ENCODE measurements around the gene TGFB1I1. TPM values are rescaled to one million over a fixed set of nuclear protein-coding genes. Genes with fewer than 3 reads are reported as not detected.

The TGFB1I1 gene
- 3.0 and 3.1 TPM in 2 replicates for total RNA-seq (2014; rRNA removed; shearing (Covaris generic))

- Histone ChIP-seq H3K4me3 (ENCODE audit: insufficient read depth, low read depth, low read length) (peak within 1 kb of the TSS; percentile 68), H3K27me3 (ENCODE audit: control insufficient read depth, insufficient read depth, low read length) (peaks cover 40% of the 10 kb centered on the region), H3K36me3 (replicated peaks; ENCODE audit: control insufficient read depth, insufficient read depth, low read length) (no peaks in the 10 kb centered on the region)
- peak; percentile 90 for DNase-seq
Measured at GRCh38 chr16:31471875-31472708, at the start of gene TGFB1I1. Gene TGFB1I1 (plus strand): TSS chr16:31472152. CDS start chr16:31472189, 37 bp downstream.

GRCh38 chr16:31423241-31423640 is 48.7 kb upstream of the TGFB1I1 start:
- Histone ChIP-seq H3K27me3 (ENCODE audit: control insufficient read depth, insufficient read depth, low read length) (peaks cover 9% of the 10 kb centered on the region), H3K4me3 (ENCODE audit: insufficient read depth, low read depth, low read length) (no peak overlapping the region)

GRCh38 chr16:31423801-31424200 is 48.2 kb upstream of the TGFB1I1 start:
- Histone ChIP-seq H3K27me3 (ENCODE audit: control insufficient read depth, insufficient read depth, low read length) (peaks cover 9% of the 10 kb centered on the region), H3K4me3 (ENCODE audit: insufficient read depth, low read depth, low read length) (no peak overlapping the region)

More at GRCh38 chr16:31423241-31423640, 48.7 kb upstream of the TGFB1I1 start:
- H3K36me3 ChIP-seq (replicated peaks; ENCODE audit: control insufficient read depth, insufficient read depth, low read length), result no peaks in the 10 kb centered on the region
- DNase-seq, result no peak

GRCh38 chr16:31427441-31428278 is 44.3 kb upstream of the TGFB1I1 start:
- Histone ChIP-seq H3K36me3 (replicated peaks; ENCODE audit: control insufficient read depth, insufficient read depth, low read length) (no peaks in the 10 kb centered on the region), H3K27me3 (ENCODE audit: control insufficient read depth, insufficient read depth, low read length) (peaks cover 9% of the 10 kb centered on the region), H3K4me3 (ENCODE audit: insufficient read depth, low read depth, low read length) (peak overlapping the region; percentile 21; the same call in 1 of the 2 replicates)
- peak; percentile 69 for DNase-seq

More at GRCh38 chr16:31423801-31424200, 48.2 kb upstream of the TGFB1I1 start:
- peak; percentile 28 for DNase-seq
- no peaks in the 10 kb centered on the region for H3K36me3 ChIP-seq (replicated peaks; ENCODE audit: control insufficient read depth, insufficient read depth, low read length)

GRCh38 chr16:31428279-31428597 is 43.7 kb upstream of the TGFB1I1 start, which contains the start of gene COX6A2:
Gene COX6A2 (minus strand): TSS chr16:31428360. CDS start chr16:31428325, 35 bp downstream.
- no peak for DNase-seq
- H3K4me3 ChIP-seq (ENCODE audit: insufficient read depth, low read depth, low read length), result peak within 1 kb of the TSS; percentile 21; the same call in 1 of the 2 replicates
- no peaks in the 10 kb centered on the region for H3K36me3 ChIP-seq (replicated peaks; ENCODE audit: control insufficient read depth, insufficient read depth, low read length)

GRCh38 chr16:31428638-31429247 is 43.2 kb upstream of the TGFB1I1 start:
- DNase-seq, result no peak
- H3K36me3 ChIP-seq (replicated peaks; ENCODE audit: control insufficient read depth, insufficient read depth, low read length), result no peaks in the 10 kb centered on the region
- H3K27me3 ChIP-seq (ENCODE audit: control insufficient read depth, insufficient read depth, low read length), result peaks cover 9% of the 10 kb centered on the region
- H3K4me3 ChIP-seq (ENCODE audit: insufficient read depth, low read depth, low read length), result no peak overlapping the region

More at GRCh38 chr16:31428279-31428597, 43.7 kb upstream of the TGFB1I1 start, which contains the start of gene COX6A2:
- H3K27me3 ChIP-seq (ENCODE audit: control insufficient read depth, insufficient read depth, low read length), result peaks cover 9% of the 10 kb centered on the region

GRCh38 chr16:31429314-31429713 is 42.6 kb upstream of the TGFB1I1 start:
- no peaks in the 10 kb centered on the region for H3K36me3 ChIP-seq (replicated peaks; ENCODE audit: control insufficient read depth, insufficient read depth, low read length)
- no peak for DNase-seq
- no peak overlapping the region for H3K4me3 ChIP-seq (ENCODE audit: insufficient read depth, low read depth, low read length)
- peaks cover 9% of the 10 kb centered on the region for H3K27me3 ChIP-seq (ENCODE audit: control insufficient read depth, insufficient read depth, low read length)

- H3K27me3 ChIP-seq (ENCODE audit: control insufficient read depth, insufficient read depth, low read length), result peaks cover 9% of the 10 kb centered on the region
Measured at GRCh38 chr16:31429796-31430195, 42.2 kb upstream of the TGFB1I1 start.

GRCh38 chr16:31430380-31431052 is 41.4 kb upstream of the TGFB1I1 start:
- Histone ChIP-seq H3K27me3 (ENCODE audit: control insufficient read depth, insufficient read depth, low read length) (peaks cover 9% of the 10 kb centered on the region), H3K4me3 (ENCODE audit: insufficient read depth, low read depth, low read length) (no peak overlapping the region), H3K36me3 (replicated peaks; ENCODE audit: control insufficient read depth, insufficient read depth, low read length) (no peaks in the 10 kb centered on the region)
- peak; percentile 69 for DNase-seq

More at GRCh38 chr16:31429796-31430195, 42.2 kb upstream of the TGFB1I1 start:
- H3K4me3 ChIP-seq (ENCODE audit: insufficient read depth, low read depth, low read length), result no peak overlapping the region
- DNase-seq, result no peak
- H3K36me3 ChIP-seq (replicated peaks; ENCODE audit: control insufficient read depth, insufficient read depth, low read length), result no peaks in the 10 kb centered on the region

- H3K27me3 ChIP-seq (ENCODE audit: control insufficient read depth, insufficient read depth, low read length), result no peaks in the 10 kb centered on the region
- H3K4me3 ChIP-seq (ENCODE audit: insufficient read depth, low read depth, low read length), result no peak overlapping the region
- no peak for DNase-seq
- no peaks in the 10 kb centered on the region for H3K36me3 ChIP-seq (replicated peaks; ENCODE audit: control insufficient read depth, insufficient read depth, low read length)
Measured at GRCh38 chr16:31435341-31436220, 36.4 kb upstream of the TGFB1I1 start.

GRCh38 chr16:31436221-31437045 is 35.5 kb upstream of the TGFB1I1 start:
- Histone ChIP-seq H3K27me3 (ENCODE audit: control insufficient read depth, insufficient read depth, low read length) (no peaks in the 10 kb centered on the region), H3K36me3 (replicated peaks; ENCODE audit: control insufficient read depth, insufficient read depth, low read length) (no peaks in the 10 kb centered on the region), H3K4me3 (ENCODE audit: insufficient read depth, low read depth, low read length) (no peak overlapping the region)
- DNase-seq, result peak; percentile 64

GRCh38 chr16:31438414-31438813 is 33.5 kb upstream of the TGFB1I1 start:
- DNase-seq, result peak; percentile 49
- Histone ChIP-seq H3K4me3 (ENCODE audit: insufficient read depth, low read depth, low read length) (no peak overlapping the region), H3K36me3 (replicated peaks; ENCODE audit: control insufficient read depth, insufficient read depth, low read length) (no peaks in the 10 kb centered on the region), H3K27me3 (ENCODE audit: control insufficient read depth, insufficient read depth, low read length) (no peaks in the 10 kb centered on the region)

Measured in H7 (cell line).